Esophagus (tissue), 2 donors: ENCODE measurements around the gene CHMP4A. TPM values are rescaled to one million over a fixed set of nuclear protein-coding genes. Genes with fewer than 3 reads are reported as not detected.
A peak's percentile ranks its signal among the peaks of the same experiment; 100 is the strongest.

Source experiments
- H3K27ac ChIP-seq, 2 donors: one replicate each; pipeline ENCODE4 v1.5.1; 2013; ENCODE audit warnings: low read depth in 2 of 2, mild to moderate bottlenecking in 2 of 2, inconsistent platforms in 1 of 2, low read length in 1 of 2, moderate library complexity in 1 of 2
- H3K27me3 ChIP-seq, 2 donors: one replicate each; pipeline ENCODE4 v1.6.1; 2013; ENCODE audit warnings: low read length in 2 of 2, control low read depth in 1 of 2, mild to moderate bottlenecking in 1 of 2; ENCODE audit not compliant: insufficient read depth in 2 of 2, control insufficient read depth in 1 of 2
- H3K36me3 ChIP-seq, 2 donors: one replicate each; pipeline ENCODE4 v1.6.1; 2013; ENCODE audit warnings: low read length in 1 of 2; ENCODE audit not compliant: control insufficient read depth in 2 of 2, insufficient read depth in 2 of 2
- H3K4me1 ChIP-seq, 2 donors: one replicate each; pipeline ENCODE4 v1.6.1; 2013; ENCODE audit warnings: low read length in 1 of 2; ENCODE audit not compliant: control insufficient read depth in 2 of 2, insufficient read depth in 2 of 2
- H3K4me3 ChIP-seq, 2 donors: one replicate each; pipeline ENCODE4 v1.5.1; 2013; ENCODE audit warnings: low read length in 2 of 2, mild to moderate bottlenecking in 2 of 2, low read depth in 1 of 2, moderate library complexity in 1 of 2
- H3K9me3 ChIP-seq, 2 donors: one replicate each; pipeline ENCODE4 v1.6.1; 2013; ENCODE audit warnings: mild to moderate bottlenecking in 2 of 2, low read depth in 1 of 2, low read length in 1 of 2, moderate library complexity in 1 of 2; ENCODE audit not compliant: control insufficient read depth in 2 of 2, insufficient read depth in 1 of 2
- WGBS, 2 donors: extraction: QIAGEN DNeasy Blood & Tissue Kit; methylation state at CpG; one replicate each; pipeline ENCODE4 v1.1.7; 2013; 5-methylcytosine and 5-hydroxymethylcytosine counted together
- polyA plus RNA-seq, 2 donors: library from polyadenylated mRNA; stranded (reverse); fragments of 200-250 nt; gene quantifications; one replicate each; pipeline ENCODE4 v1.2.3, GENCODE V29; 2013
- donor health status: healthy with polysubstance abuse.
- donor health status: Bipolar disorder and iron deficiency.

Gene CHMP4A
- polyA plus RNA-seq, 2 donors = 37.0 to 65.7 TPM

GRCh38 chr14:24237463-24237955 lies 24.2 kb upstream of the CHMP4A start:
- H3K27me3 ChIP-seq = no peaks in the 10 kb centered on the region
- peaks cover 2 to 13% of the 10 kb centered on the region in 2 donors for H3K4me1 ChIP-seq
- WGBS, 2 donors = 89 to 90% methylated on average over 2 of the region's 2 CpGs
- H3K27ac ChIP-seq = peak overlapping the region in 1 of 2 donors; percentile 68
- peaks cover 25 to 40% of the 10 kb centered on the region in 2 donors for H3K36me3 ChIP-seq
- no peaks in the 10 kb centered on the region for H3K9me3 ChIP-seq
- H3K4me3 ChIP-seq = no peak overlapping the region

GRCh38 chr14:24236689-24237462 lies 23.6 kb upstream of the CHMP4A start:
- H3K4me1 ChIP-seq = peaks cover 2 to 13% of the 10 kb centered on the region in 2 donors
- WGBS, 2 donors = 93% methylated on average over 6 of the region's 6 CpGs
- no peaks in the 10 kb centered on the region for H3K9me3 ChIP-seq
- no peak overlapping the region for H3K4me3 ChIP-seq
- H3K27ac ChIP-seq = peak overlapping the region in 1 of 2 donors; percentile 60
- H3K27me3 ChIP-seq = no peaks in the 10 kb centered on the region
- H3K36me3 ChIP-seq = peaks cover 25 to 40% of the 10 kb centered on the region in 2 donors

GRCh38 chr14:24235804-24236688 lies 22.8 kb upstream of the CHMP4A start:
- Histone ChIP-seq H3K4me1 (peaks cover 2 to 16% of the 10 kb centered on the region in 2 donors), H3K27me3 (no peaks in the 10 kb centered on the region), H3K4me3 (no peak overlapping the region), H3K36me3 (peaks cover 25 to 40% of the 10 kb centered on the region in 2 donors), H3K27ac (peak overlapping the region in 1 of 2 donors; percentile 29), H3K9me3 (no peaks in the 10 kb centered on the region)
- WGBS, 2 donors = 91 to 93% methylated on average over 5 of the region's 5 CpGs

GRCh38 chr14:24234095-24235005 lies 21.1 kb upstream of the CHMP4A start:
- WGBS, 2 donors = 82 to 89% methylated on average over 3 of the region's 3 CpGs
- Histone ChIP-seq H3K27ac (no peak overlapping the region), H3K36me3 (peaks cover 14 to 25% of the 10 kb centered on the region in 2 donors), H3K9me3 (no peaks in the 10 kb centered on the region), H3K4me3 (no peak overlapping the region), H3K27me3 (no peaks in the 10 kb centered on the region), H3K4me1 (peaks cover 2 to 8% of the 10 kb centered on the region in 2 donors)

GRCh38 chr14:24233538-24233866 lies 20.2 kb upstream of the CHMP4A start:
- WGBS, 2 donors = 64 to 71% methylated on average over 2 of the region's 2 CpGs
- Histone ChIP-seq H3K9me3 (no peaks in the 10 kb centered on the region), H3K27me3 (no peaks in the 10 kb centered on the region), H3K36me3 (peaks cover 14 to 22% of the 10 kb centered on the region in 2 donors), H3K4me3 (peak overlapping the region; percentile 82), H3K27ac (peak overlapping the region; percentile 48 to 96), H3K4me1 (peaks cover 0 to 8% of the 10 kb centered on the region in 2 donors)

GRCh38 chr14:24232645-24233537 lies 19.6 kb upstream of the CHMP4A start, which contains the start of gene GMPR2:
GMPR2 (plus strand) TSS chr14:24232929; CDS start chr14:24233254, 325 bp downstream.
- 3 to 4% methylated on average over 38 of the region's 38 CpGs for WGBS, 2 donors

GRCh38 chr14:24232121-24232644 lies 18.9 kb upstream of the CHMP4A start, which contains the start of gene NEDD8:
NEDD8 (minus strand) TSS chr14:24232367; CDS start chr14:24232267, 100 bp downstream.
- peaks cover 0 to 8% of the 10 kb centered on the region in 2 donors for H3K4me1 ChIP-seq
- 0% methylated on average over 28 to 30 of the region's 30 CpGs for WGBS, 2 donors
- peak within 1 kb of the TSS; percentile 82 for H3K4me3 ChIP-seq
- H3K36me3 ChIP-seq = peaks cover 8 to 13% of the 10 kb centered on the region in 2 donors
- no peaks in the 10 kb centered on the region for H3K9me3 ChIP-seq
- no peaks in the 10 kb centered on the region for H3K27me3 ChIP-seq
- peak within 1 kb of the TSS; percentile 96 to 97 for H3K27ac ChIP-seq

More at GRCh38 chr14:24232645-24233537, 19.6 kb upstream of the CHMP4A start, which contains the start of gene GMPR2:
- Histone ChIP-seq H3K27me3 (no peaks in the 10 kb centered on the region), H3K4me1 (peaks cover 0 to 8% of the 10 kb centered on the region in 2 donors), H3K4me3 (peak within 1 kb of the TSS; percentile 82), H3K27ac (peak within 1 kb of the TSS; percentile 96 to 97), H3K36me3 (peaks cover 11 to 19% of the 10 kb centered on the region in 2 donors), H3K9me3 (no peaks in the 10 kb centered on the region)
